ENCODE measurements around the gene MUC13.
"Not testable (repeated sequence)": the region's sequence is repeated elsewhere in the genome, so short reads cannot be mapped to it uniquely, and the experiment has no call there.

MUC13 gene

GRCh38 chr3:124962403-124962940, 27.9 kb upstream of the MUC13 start:
- Mint-ChIP-seq H3K27ac (no peak overlapping the region), H3K36me3 (no peaks in the 10 kb centered on the region), H3K27me3 (peaks cover 2% of the 10 kb centered on the region), H3K4me3 (no peak overlapping the region), H3K9me3 (no peaks in the 10 kb centered on the region), H3K4me1 (peaks cover 5% of the 10 kb centered on the region)

GRCh38 chr3:124960698-124961097, 26.1 kb upstream of the MUC13 start:
- Mint-ChIP-seq H3K4me3 (no peak overlapping the region), H3K27ac (no peak overlapping the region), H3K27me3 (peaks cover 2% of the 10 kb centered on the region), H3K4me1 (peaks cover 5% of the 10 kb centered on the region), H3K36me3 (no peaks in the 10 kb centered on the region), H3K9me3 (no peaks in the 10 kb centered on the region)

GRCh38 chr3:124960105-124960504, 25.6 kb upstream of the MUC13 start:
- Mint-ChIP-seq H3K4me1 (peaks cover 5% of the 10 kb centered on the region), H3K4me3 (no peak overlapping the region), H3K27ac (no peak overlapping the region), H3K36me3 (no peaks in the 10 kb centered on the region), H3K9me3 (no peaks in the 10 kb centered on the region), H3K27me3 (peaks cover 4% of the 10 kb centered on the region)

GRCh38 chr3:124957951-124958350, 23.4 kb upstream of the MUC13 start:
- H3K4me1 Mint-ChIP-seq, H3K27ac Mint-ChIP-seq, H3K27me3 Mint-ChIP-seq, H3K36me3 Mint-ChIP-seq, H3K4me3 Mint-ChIP-seq, H3K9me3 Mint-ChIP-seq: not testable (repeated sequence)

GRCh38 chr3:124952282-124952855, 17.8 kb upstream of the MUC13 start:
- Mint-ChIP-seq H3K4me1 (no peaks in the 10 kb centered on the region), H3K4me3 (no peak overlapping the region), H3K27me3 (peaks cover 2% of the 10 kb centered on the region), H3K27ac (no peak overlapping the region), H3K36me3 (no peaks in the 10 kb centered on the region), H3K9me3 (no peaks in the 10 kb centered on the region)

GRCh38 chr3:124951511-124952281, 17.1 kb upstream of the MUC13 start:
- H3K27me3 Mint-ChIP-seq: peaks cover 2% of the 10 kb centered on the region
- no peak overlapping the region for H3K4me3 Mint-ChIP-seq
- H3K4me1 Mint-ChIP-seq: no peaks in the 10 kb centered on the region
- no peaks in the 10 kb centered on the region for H3K9me3 Mint-ChIP-seq
- no peaks in the 10 kb centered on the region for H3K36me3 Mint-ChIP-seq
- no peak overlapping the region for H3K27ac Mint-ChIP-seq

GRCh38 chr3:124950026-124950425, 15.5 kb upstream of the MUC13 start:
- no peaks in the 10 kb centered on the region for H3K36me3 Mint-ChIP-seq
- H3K27me3 Mint-ChIP-seq: no peaks in the 10 kb centered on the region
- H3K9me3 Mint-ChIP-seq: no peaks in the 10 kb centered on the region
- no peak overlapping the region for H3K4me3 Mint-ChIP-seq
- no peaks in the 10 kb centered on the region for H3K4me1 Mint-ChIP-seq
- H3K27ac Mint-ChIP-seq: no peak overlapping the region

- H3K27me3 Mint-ChIP-seq: no peaks in the 10 kb centered on the region
- H3K4me1 Mint-ChIP-seq: no peaks in the 10 kb centered on the region
- no peaks in the 10 kb centered on the region for H3K9me3 Mint-ChIP-seq
- H3K4me3 Mint-ChIP-seq: no peak overlapping the region
- H3K36me3 Mint-ChIP-seq: no peaks in the 10 kb centered on the region
- no peak overlapping the region for H3K27ac Mint-ChIP-seq
Observed at GRCh38 chr3:124942613-124943012, 8.1 kb upstream of the MUC13 start.

GRCh38 chr3:124941771-124942170, 7.2 kb upstream of the MUC13 start:
- no peaks in the 10 kb centered on the region for H3K36me3 Mint-ChIP-seq

GRCh38 chr3:124939661-124940060, 5.1 kb upstream of the MUC13 start:
- H3K4me3 Mint-ChIP-seq: no peak overlapping the region
- no peaks in the 10 kb centered on the region for H3K27me3 Mint-ChIP-seq
- no peaks in the 10 kb centered on the region for H3K36me3 Mint-ChIP-seq
- H3K4me1 Mint-ChIP-seq: no peaks in the 10 kb centered on the region
- no peaks in the 10 kb centered on the region for H3K9me3 Mint-ChIP-seq
- no peak overlapping the region for H3K27ac Mint-ChIP-seq

More at GRCh38 chr3:124941771-124942170, 7.2 kb upstream of the MUC13 start:
- no peaks in the 10 kb centered on the region for H3K9me3 Mint-ChIP-seq
- H3K4me1 Mint-ChIP-seq: no peaks in the 10 kb centered on the region
- no peak overlapping the region for H3K27ac Mint-ChIP-seq
- H3K27me3 Mint-ChIP-seq: no peaks in the 10 kb centered on the region
- H3K4me3 Mint-ChIP-seq: no peak overlapping the region

- Mint-ChIP-seq H3K27me3 (no peaks in the 10 kb centered on the region), H3K36me3 (no peaks in the 10 kb centered on the region), H3K4me1 (no peaks in the 10 kb centered on the region), H3K27ac (no peak overlapping the region), H3K4me3 (no peak overlapping the region), H3K9me3 (no peaks in the 10 kb centered on the region)
Observed at GRCh38 chr3:124938896-124939295, 4.3 kb upstream of the MUC13 start.

- Mint-ChIP-seq H3K4me1 (no peaks in the 10 kb centered on the region), H3K9me3 (no peaks in the 10 kb centered on the region), H3K27ac (no peak overlapping the region), H3K36me3 (no peaks in the 10 kb centered on the region), H3K4me3 (no peak overlapping the region), H3K27me3 (no peaks in the 10 kb centered on the region)
Observed at GRCh38 chr3:124937049-124937448, 2.5 kb upstream of the MUC13 start.

- no peak overlapping the region for H3K27ac Mint-ChIP-seq
- no peak overlapping the region for H3K4me3 Mint-ChIP-seq
- no peaks in the 10 kb centered on the region for H3K9me3 Mint-ChIP-seq
- H3K27me3 Mint-ChIP-seq: no peaks in the 10 kb centered on the region
- H3K4me1 Mint-ChIP-seq: no peaks in the 10 kb centered on the region
- H3K36me3 Mint-ChIP-seq: no peaks in the 10 kb centered on the region
Observed at GRCh38 chr3:124935794-124936542, 1.4 kb upstream of the MUC13 start.

GRCh38 chr3:124935264-124935663, 713 bp upstream of the MUC13 start:
- H3K9me3 Mint-ChIP-seq: no peaks in the 10 kb centered on the region
- no peak overlapping the region for H3K4me3 Mint-ChIP-seq
- no peaks in the 10 kb centered on the region for H3K36me3 Mint-ChIP-seq
- peaks cover 2% of the 10 kb centered on the region for H3K27me3 Mint-ChIP-seq
- no peaks in the 10 kb centered on the region for H3K4me1 Mint-ChIP-seq
- H3K27ac Mint-ChIP-seq: no peak overlapping the region

- H3K27me3 Mint-ChIP-seq: peaks cover 2% of the 10 kb centered on the region
- H3K36me3 Mint-ChIP-seq: no peaks in the 10 kb centered on the region
- no peak overlapping the region for H3K4me3 Mint-ChIP-seq
- H3K27ac Mint-ChIP-seq: no peak overlapping the region
- H3K4me1 Mint-ChIP-seq: no peaks in the 10 kb centered on the region
- no peaks in the 10 kb centered on the region for H3K9me3 Mint-ChIP-seq
Observed at GRCh38 chr3:124928333-124929202, 6.0 kb downstream of the MUC13 start.

Measured in activated naive CD4-positive, alpha-beta T cell treated with anti-CD3 and anti-CD28 coated beads, Interleukin-2, amount 50 U/mL, for 24 hours (primary cell).